Panc1 (cell line): ENCODE results near the gene DOP1A. TPM values are rescaled to one million over a fixed set of nuclear protein-coding genes. Genes with fewer than 3 reads are reported as not detected.

Experiments
- ATAC-seq: fragments of 200-7000 bp; cut with Tn5 transposase; 2 replicates; pipeline ENCODE4 v1.9.1; 2020; ENCODE audit warnings: mild to moderate bottlenecking, moderate library complexity
- BruUV-seq: library from RNA; stranded (reverse); fragments of 400-500 nt; replicated peaks from 2 replicates; lab custom pipeline; 2021; lab: Mats Ljungman, UMichigan
- CTCF ChIA-PET: fragments of 300-600 bp; sonication (Branson Sonifier 250); formaldehyde crosslinking; loops from one replicate; lab custom pipeline; 2022; ENCODE audit warnings: antibody characterized with exemption; lab: Charles Lee
- POLR2A ChIA-PET: fragments of 300-600 bp; sonication (Branson Sonifier 250); formaldehyde crosslinking; loops from one replicate; lab custom pipeline; 2022; ENCODE audit warnings: antibody characterized with exemption; lab: Charles Lee
- DNase-seq: peaks from one replicate; pipeline ENCODE4 v3.0.0-alpha.2; 2010; ENCODE audit warnings: low read depth, low spot score
- H3K27ac ChIP-seq: 2 replicates; pipeline ENCODE4 v1.5.1; 2011; ENCODE audit warnings: mild to moderate bottlenecking, low read length, inconsistent platforms
- H3K27me3 ChIP-seq: fragments of 200-500 bp; sonication (Bioruptor generic); 2 replicates; pipeline ENCODE4 v1.6.0; 2014; ENCODE audit warnings: low read length, inconsistent platforms; ENCODE audit not compliant: control insufficient read depth, insufficient read depth
- H3K36me3 ChIP-seq: fragments of 200-500 bp; sonication (Bioruptor generic); 2 replicates; pipeline ENCODE4 v1.5.1; 2014; ENCODE audit warnings: inconsistent platforms, mild to moderate bottlenecking, low read length, moderate library complexity; ENCODE audit not compliant: control insufficient read depth, insufficient read depth
- H3K4me1 ChIP-seq: 2 replicates; pipeline ENCODE4 v1.5.1; 2011; ENCODE audit warnings: inconsistent platforms, mild to moderate bottlenecking, low read length, moderate library complexity; ENCODE audit not compliant: control insufficient read depth, insufficient read depth
- H3K4me3 ChIP-seq, 2 experiments: 2 replicates each; pipeline ENCODE4 v1.5.1; 2011 to 2012; ENCODE audit warnings: low read depth in 2 of 2, low read length in 2 of 2, mild to moderate bottlenecking in 2 of 2, inconsistent platforms in 1 of 2, moderate library complexity in 1 of 2
- H3K9me3 ChIP-seq: fragments of 200-500 bp; sonication (Bioruptor generic); 2 replicates; pipeline ENCODE4 v1.5.1; 2014; ENCODE audit warnings: low read depth, mild to moderate bottlenecking, inconsistent platforms, low read length, moderate library complexity; ENCODE audit not compliant: control insufficient read depth, insufficient read depth
- CTCF ChIP-seq: fragments of 450-650 bp; IDR thresholded peaks from 2 replicates; pipeline ENCODE4 v1.5.1; 2017; ENCODE audit warnings: mild to moderate bottlenecking
- POLR2AphosphoS5 ChIP-seq: IDR thresholded peaks from 2 replicates; pipeline ENCODE4 v1.6.1; 2012; ENCODE audit warnings: mild to moderate bottlenecking, low read depth, low read length, moderate library complexity
- SIN3A ChIP-seq: IDR thresholded peaks from 2 replicates; pipeline ENCODE4 v1.6.1; 2012; ENCODE audit warnings: low read depth, mild to moderate bottlenecking, low read length, moderate library complexity, borderline replicate concordance; ENCODE audit not compliant: insufficient read depth
- TCF7L2 ChIP-seq: IDR thresholded peaks from 2 replicates; pipeline ENCODE4 v1.6.1; 2011; ENCODE audit warnings: mild to moderate bottlenecking, low read depth, low read length, inconsistent platforms
- in situ Hi-C: cut with HindIII; loops from 2 replicates; pipeline ENCODE4 v1.10.0; 2016; ENCODE audit warnings: low sequenced_read_pairs, low pct_unique_long_range_greater_than_20kb
- intact Hi-C: fragments of 100-400 bp; cut with micrococcal nuclease; formaldehyde crosslinking; loops from one replicate; pipeline ENCODE4 v1.10.0; 2022; ENCODE audit not compliant: unreplicated experiment
- total RNA-seq: library from RNA; stranded (reverse); gene quantifications from one replicate; pipeline ENCODE4 v1.2.1, GENCODE V29; 2021; ENCODE audit not compliant: unreplicated experiment
- TF ChIP-seq, protein P1 (sequence below), 2 experiments: IDR thresholded peaks; 2 replicates each; pipeline ENCODE4 v1.6.1; 2011 to 2012; ENCODE audit warnings: low read depth in 2 of 2, control low read depth in 1 of 2, low read length in 1 of 2, mild to moderate bottlenecking in 1 of 2, moderate library complexity in 1 of 2; ENCODE audit not compliant: insufficient read depth in 1 of 2

The DOP1A gene
- total RNA-seq, 1 experiment from 2014 or later = 13.4 TPM

GRCh38 chr6:83117802-83118201 is 50.3 kb downstream of the DOP1A start:
- ChIA-PET POLR2A (no interaction called here), CTCF (no interaction called here)
- H3K4me1 ChIP-seq = no peaks in the 10 kb centered on the region
- intact Hi-C loops (no loop called here), in situ Hi-C loops (no loop called here)
- ATAC-seq (no peak), DNase-seq (no peak)
- no peak overlapping the region for H3K27ac ChIP-seq
- no peaks in the 10 kb centered on the region for H3K9me3 ChIP-seq
- H3K4me3 ChIP-seq = no peak overlapping the region
- no peak for TF ChIP-seq SIN3A
- no peak for TF ChIP-seq CTCF
- TF ChIP-seq TCF7L2 = no peak
- no peak for TF ChIP-seq POLR2AphosphoS5
- TF ChIP-seq, protein P1, sequence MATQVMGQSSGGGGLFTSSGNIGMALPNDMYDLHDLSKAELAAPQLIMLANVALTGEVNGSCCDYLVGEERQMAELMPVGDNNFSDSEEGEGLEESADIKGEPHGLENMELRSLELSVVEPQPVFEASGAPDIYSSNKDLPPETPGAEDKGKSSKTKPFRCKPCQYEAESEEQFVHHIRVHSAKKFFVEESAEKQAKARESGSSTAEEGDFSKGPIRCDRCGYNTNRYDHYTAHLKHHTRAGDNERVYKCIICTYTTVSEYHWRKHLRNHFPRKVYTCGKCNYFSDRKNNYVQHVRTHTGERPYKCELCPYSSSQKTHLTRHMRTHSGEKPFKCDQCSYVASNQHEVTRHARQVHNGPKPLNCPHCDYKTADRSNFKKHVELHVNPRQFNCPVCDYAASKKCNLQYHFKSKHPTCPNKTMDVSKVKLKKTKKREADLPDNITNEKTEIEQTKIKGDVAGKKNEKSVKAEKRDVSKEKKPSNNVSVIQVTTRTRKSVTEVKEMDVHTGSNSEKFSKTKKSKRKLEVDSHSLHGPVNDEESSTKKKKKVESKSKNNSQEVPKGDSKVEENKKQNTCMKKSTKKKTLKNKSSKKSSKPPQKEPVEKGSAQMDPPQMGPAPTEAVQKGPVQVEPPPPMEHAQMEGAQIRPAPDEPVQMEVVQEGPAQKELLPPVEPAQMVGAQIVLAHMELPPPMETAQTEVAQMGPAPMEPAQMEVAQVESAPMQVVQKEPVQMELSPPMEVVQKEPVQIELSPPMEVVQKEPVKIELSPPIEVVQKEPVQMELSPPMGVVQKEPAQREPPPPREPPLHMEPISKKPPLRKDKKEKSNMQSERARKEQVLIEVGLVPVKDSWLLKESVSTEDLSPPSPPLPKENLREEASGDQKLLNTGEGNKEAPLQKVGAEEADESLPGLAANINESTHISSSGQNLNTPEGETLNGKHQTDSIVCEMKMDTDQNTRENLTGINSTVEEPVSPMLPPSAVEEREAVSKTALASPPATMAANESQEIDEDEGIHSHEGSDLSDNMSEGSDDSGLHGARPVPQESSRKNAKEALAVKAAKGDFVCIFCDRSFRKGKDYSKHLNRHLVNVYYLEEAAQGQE (IDR thresholded peaks at IDR 0.05; ENCODE audit: insufficient read depth in 1 of 2, low read depth in 2 of 2, low read length in 1 of 2) = no peak
- H3K36me3 ChIP-seq = no peaks in the 10 kb centered on the region
- BruUV-seq = no TSS peak
- no peaks in the 10 kb centered on the region for H3K27me3 ChIP-seq

DNA sequence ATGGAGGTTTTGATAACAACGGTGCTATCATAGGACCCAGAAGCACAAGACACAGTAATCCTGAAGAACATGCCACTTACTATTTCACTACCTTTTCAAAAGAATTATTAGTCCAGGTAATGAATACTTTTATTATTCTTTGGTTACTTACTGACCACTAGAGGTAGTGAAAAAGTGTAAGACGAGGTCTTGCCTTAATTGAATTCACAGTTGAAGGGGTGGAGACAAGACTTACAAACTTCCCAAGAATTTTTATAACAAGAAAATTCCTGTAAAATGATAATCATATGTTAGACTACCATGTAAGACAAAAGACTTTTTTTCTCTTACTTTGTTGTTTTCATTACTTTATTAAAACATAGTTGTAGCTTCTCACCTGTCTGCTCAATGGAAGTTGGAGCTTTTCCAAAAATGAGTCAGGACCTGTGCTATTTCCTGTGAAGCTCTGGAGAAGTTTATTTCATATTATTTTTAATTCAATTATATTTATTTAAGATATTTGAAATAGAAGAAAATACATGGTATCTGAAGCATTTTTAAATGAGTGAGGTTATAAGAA is 52.4 kb downstream of the DOP1A start:
- Histone ChIP-seq H3K9me3 (no peaks in the 10 kb centered on the region), H3K27ac (no peak overlapping the region), H3K4me1 (no peaks in the 10 kb centered on the region), H3K27me3 (no peaks in the 10 kb centered on the region), H3K36me3 (no peaks in the 10 kb centered on the region), H3K4me3 (no peak overlapping the region)
- DNase-seq (no peak), ATAC-seq (no peak)
- intact Hi-C loops (no loop called here), in situ Hi-C loops (no loop called here)
- ChIA-PET POLR2A (no interaction called here), CTCF (no interaction called here)
- TF ChIP-seq TCF7L2 (no peak), POLR2AphosphoS5 (no peak), CTCF (no peak), SIN3A (no peak)
- TF ChIP-seq, protein P1 (IDR thresholded peaks at IDR 0.05; ENCODE audit: insufficient read depth in 1 of 2, low read depth in 2 of 2, low read length in 1 of 2) = no peak
- no TSS peak for BruUV-seq
